Lower leg skin (tissue), 3 donors: ENCODE data around the gene PXDN.

ENCODE experiments used
- CTCF ChIP-seq, 3 donors: fragments of 450-650 bp; IDR thresholded peaks; one replicate each; pipeline ENCODE4 v1.5.1; 2016; ENCODE audit warnings: antibody characterized with exemption in 3 of 3, mild to moderate bottlenecking in 3 of 3, moderate library complexity in 2 of 3
- POLR2A ChIP-seq, 2 donors: fragments of 450-650 bp; IDR thresholded peaks; one replicate each; pipeline ENCODE4 v1.6.1; 2016 to 2017; ENCODE audit warnings: antibody characterized with exemption in 2 of 2, mild to moderate bottlenecking in 1 of 2, moderate library complexity in 1 of 2

- TF ChIP-seq CTCF (IDR thresholded peaks at IDR 0.05) (no peak), POLR2A (IDR thresholded peaks at IDR 0.05) (no peak)
These were observed 146.1 kb downstream of the PXDN start for GRCh38 chr2:1598041-1598710.
